ENCODE measurements around the gene PRKG2.

The PRKG2 gene

GRCh38 chr4:81052119-81053068 is 162.6 kb downstream of the PRKG2 start:
- TF ChIP-seq CEBPB (IDR thresholded peaks at IDR 0.05) (no peak), EP300 (IDR thresholded peaks at IDR 0.05; ENCODE audit: borderline replicate concordance) (no peak), RAD21 (IDR thresholded peaks at IDR 0.05; ENCODE audit: low read depth) (peak; percentile 64), CREB1 (IDR thresholded peaks at IDR 0.05; ENCODE audit: low read depth) (no peak), USF1 (IDR thresholded peaks at IDR 0.05) (no peak)
- TF ChIP-seq, protein P1, sequence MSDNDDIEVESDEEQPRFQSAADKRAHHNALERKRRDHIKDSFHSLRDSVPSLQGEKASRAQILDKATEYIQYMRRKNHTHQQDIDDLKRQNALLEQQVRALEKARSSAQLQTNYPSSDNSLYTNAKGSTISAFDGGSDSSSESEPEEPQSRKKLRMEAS (IDR thresholded peaks at IDR 0.05), result no peak
- TF ChIP-seq, protein P2, sequence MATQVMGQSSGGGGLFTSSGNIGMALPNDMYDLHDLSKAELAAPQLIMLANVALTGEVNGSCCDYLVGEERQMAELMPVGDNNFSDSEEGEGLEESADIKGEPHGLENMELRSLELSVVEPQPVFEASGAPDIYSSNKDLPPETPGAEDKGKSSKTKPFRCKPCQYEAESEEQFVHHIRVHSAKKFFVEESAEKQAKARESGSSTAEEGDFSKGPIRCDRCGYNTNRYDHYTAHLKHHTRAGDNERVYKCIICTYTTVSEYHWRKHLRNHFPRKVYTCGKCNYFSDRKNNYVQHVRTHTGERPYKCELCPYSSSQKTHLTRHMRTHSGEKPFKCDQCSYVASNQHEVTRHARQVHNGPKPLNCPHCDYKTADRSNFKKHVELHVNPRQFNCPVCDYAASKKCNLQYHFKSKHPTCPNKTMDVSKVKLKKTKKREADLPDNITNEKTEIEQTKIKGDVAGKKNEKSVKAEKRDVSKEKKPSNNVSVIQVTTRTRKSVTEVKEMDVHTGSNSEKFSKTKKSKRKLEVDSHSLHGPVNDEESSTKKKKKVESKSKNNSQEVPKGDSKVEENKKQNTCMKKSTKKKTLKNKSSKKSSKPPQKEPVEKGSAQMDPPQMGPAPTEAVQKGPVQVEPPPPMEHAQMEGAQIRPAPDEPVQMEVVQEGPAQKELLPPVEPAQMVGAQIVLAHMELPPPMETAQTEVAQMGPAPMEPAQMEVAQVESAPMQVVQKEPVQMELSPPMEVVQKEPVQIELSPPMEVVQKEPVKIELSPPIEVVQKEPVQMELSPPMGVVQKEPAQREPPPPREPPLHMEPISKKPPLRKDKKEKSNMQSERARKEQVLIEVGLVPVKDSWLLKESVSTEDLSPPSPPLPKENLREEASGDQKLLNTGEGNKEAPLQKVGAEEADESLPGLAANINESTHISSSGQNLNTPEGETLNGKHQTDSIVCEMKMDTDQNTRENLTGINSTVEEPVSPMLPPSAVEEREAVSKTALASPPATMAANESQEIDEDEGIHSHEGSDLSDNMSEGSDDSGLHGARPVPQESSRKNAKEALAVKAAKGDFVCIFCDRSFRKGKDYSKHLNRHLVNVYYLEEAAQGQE (IDR thresholded peaks at IDR 0.05; ENCODE audit: low read depth), result no peak

DNA sequence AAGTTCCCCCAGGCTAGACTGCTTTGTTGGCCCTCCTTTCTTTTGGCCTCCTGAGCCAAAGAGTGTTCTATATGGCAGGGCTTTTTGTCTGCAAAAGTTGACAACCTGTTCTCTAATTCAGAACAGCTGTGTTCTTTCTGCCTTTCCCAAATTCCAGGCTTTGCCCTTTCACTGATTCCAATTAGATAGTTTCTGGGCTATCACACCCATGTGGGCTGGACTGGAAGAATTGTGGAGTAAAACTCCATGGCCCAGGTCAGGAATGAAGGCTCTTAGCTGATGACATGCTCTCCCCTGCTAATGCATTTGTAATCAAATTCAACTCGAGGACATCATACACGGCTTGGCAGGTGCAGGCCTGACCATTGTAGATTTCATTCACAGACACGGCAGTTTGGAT is 165.1 kb downstream of the PRKG2 start:
- TF ChIP-seq CEBPB (IDR thresholded peaks at IDR 0.05), result no peak
- no peak for TF ChIP-seq TCF12 (IDR thresholded peaks at IDR 0.05; ENCODE audit: low read depth)
- no peak for TF ChIP-seq NFIC (IDR thresholded peaks at IDR 0.05)
- no peak for TF ChIP-seq ZBTB7A (IDR thresholded peaks at IDR 0.05; ENCODE audit: low read depth)
- no peak for TF ChIP-seq TAF1 (IDR thresholded peaks at IDR 0.05; ENCODE audit: low read depth)
- TF ChIP-seq RAD21 (IDR thresholded peaks at IDR 0.05; ENCODE audit: low read depth), result no peak
- TF ChIP-seq USF1 (IDR thresholded peaks at IDR 0.05), result no peak
- TF ChIP-seq, protein P2 (IDR thresholded peaks at IDR 0.05; ENCODE audit: low read depth), result no peak
- TF ChIP-seq CREB1 (IDR thresholded peaks at IDR 0.05; ENCODE audit: low read depth), result no peak
- TF ChIP-seq YY1 (IDR thresholded peaks at IDR 0.05; ENCODE audit: low read depth), result no peak
- TF ChIP-seq, protein P1 (IDR thresholded peaks at IDR 0.05), result no peak
- no peak for TF ChIP-seq EGR1 (IDR thresholded peaks at IDR 0.05)

GRCh38 chr4:81049330-81049729 is 165.7 kb downstream of the PRKG2 start:
- TF ChIP-seq YY1 (IDR thresholded peaks at IDR 0.05; ENCODE audit: low read depth) (no peak), EP300 (IDR thresholded peaks at IDR 0.05; ENCODE audit: borderline replicate concordance) (no peak), CEBPB (IDR thresholded peaks at IDR 0.05) (no peak), FOXM1 (IDR thresholded peaks at IDR 0.05; ENCODE audit: borderline replicate concordance, low read depth) (no peak), TAF1 (IDR thresholded peaks at IDR 0.05; ENCODE audit: low read depth) (no peak), USF1 (IDR thresholded peaks at IDR 0.05) (no peak), RAD21 (IDR thresholded peaks at IDR 0.05; ENCODE audit: low read depth) (no peak), TEAD4 (IDR thresholded peaks at IDR 0.05) (no peak), EGR1 (IDR thresholded peaks at IDR 0.05) (no peak)

DNA sequence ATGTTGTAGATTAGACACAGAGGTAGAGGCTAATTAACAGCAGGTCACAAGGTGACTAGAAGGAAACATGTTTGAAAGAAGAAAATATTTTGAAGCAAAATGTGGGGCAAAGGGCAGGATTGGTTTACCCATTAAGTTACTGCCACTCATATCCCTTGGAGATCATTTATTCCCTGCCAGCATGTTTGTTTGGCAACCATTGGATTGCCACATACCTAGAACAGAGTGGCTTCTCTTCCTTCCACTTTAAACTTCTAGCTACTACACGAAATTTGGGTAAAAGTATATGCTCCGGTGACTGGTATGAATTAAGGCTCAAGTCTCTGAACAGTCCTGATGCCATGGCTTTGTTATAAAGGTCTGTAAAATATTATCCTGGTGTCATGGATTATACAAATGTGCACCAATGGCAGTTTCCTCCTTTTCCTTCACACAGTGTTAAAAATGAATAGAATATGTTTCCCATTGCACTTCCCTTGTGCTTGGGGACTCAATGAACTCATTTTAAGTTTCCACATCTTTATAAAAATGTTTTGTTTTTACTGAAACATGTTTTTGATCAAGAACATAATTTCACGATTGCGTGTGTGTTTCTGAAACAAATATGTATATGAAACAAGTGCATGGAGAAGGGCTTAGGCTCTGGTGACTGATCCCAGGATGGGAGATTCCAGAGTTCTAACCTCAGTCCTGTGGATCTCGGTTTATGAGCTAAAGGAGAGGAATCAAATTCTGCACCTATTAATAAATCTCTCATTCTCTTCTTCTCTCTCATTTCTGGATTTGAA is 172.2 kb downstream of the PRKG2 start:
- TF ChIP-seq CREB1 (IDR thresholded peaks at IDR 0.05; ENCODE audit: low read depth), result no peak
- no peak for TF ChIP-seq ZBTB7A (IDR thresholded peaks at IDR 0.05; ENCODE audit: low read depth)
- no peak for TF ChIP-seq CEBPB (IDR thresholded peaks at IDR 0.05)
- no peak for TF ChIP-seq USF1 (IDR thresholded peaks at IDR 0.05)
- TF ChIP-seq EP300 (IDR thresholded peaks at IDR 0.05; ENCODE audit: borderline replicate concordance), result no peak
- no peak for TF ChIP-seq EGR1 (IDR thresholded peaks at IDR 0.05)
- no peak for TF ChIP-seq NFIC (IDR thresholded peaks at IDR 0.05)
- TF ChIP-seq, protein P1 (IDR thresholded peaks at IDR 0.05), result no peak
- no peak for TF ChIP-seq TAF1 (IDR thresholded peaks at IDR 0.05; ENCODE audit: low read depth)
- TF ChIP-seq YY1 (IDR thresholded peaks at IDR 0.05; ENCODE audit: low read depth), result no peak
- no peak for TF ChIP-seq FOXM1 (IDR thresholded peaks at IDR 0.05; ENCODE audit: borderline replicate concordance, low read depth)
- no peak for TF ChIP-seq RAD21 (IDR thresholded peaks at IDR 0.05; ENCODE audit: low read depth)
- TF ChIP-seq, protein P2 (IDR thresholded peaks at IDR 0.05; ENCODE audit: low read depth), result no peak
- TF ChIP-seq TEAD4 (IDR thresholded peaks at IDR 0.05), result no peak
- TF ChIP-seq TCF12 (IDR thresholded peaks at IDR 0.05; ENCODE audit: low read depth), result no peak
